ENCODE data around the gene TMEM128. TPM values are rescaled to one million over a fixed set of nuclear protein-coding genes. Genes with fewer than 3 reads are reported as not detected.
A peak's percentile ranks its signal among the peaks of the same experiment; 100 is the strongest.
"Not testable (repeated sequence)": the region's sequence is repeated elsewhere in the genome, so short reads cannot be mapped to it uniquely, and the experiment has no call there.

TMEM128 gene
- total RNA-seq, 1 donor from 2014 or later = 18.9 TPM

DNA sequence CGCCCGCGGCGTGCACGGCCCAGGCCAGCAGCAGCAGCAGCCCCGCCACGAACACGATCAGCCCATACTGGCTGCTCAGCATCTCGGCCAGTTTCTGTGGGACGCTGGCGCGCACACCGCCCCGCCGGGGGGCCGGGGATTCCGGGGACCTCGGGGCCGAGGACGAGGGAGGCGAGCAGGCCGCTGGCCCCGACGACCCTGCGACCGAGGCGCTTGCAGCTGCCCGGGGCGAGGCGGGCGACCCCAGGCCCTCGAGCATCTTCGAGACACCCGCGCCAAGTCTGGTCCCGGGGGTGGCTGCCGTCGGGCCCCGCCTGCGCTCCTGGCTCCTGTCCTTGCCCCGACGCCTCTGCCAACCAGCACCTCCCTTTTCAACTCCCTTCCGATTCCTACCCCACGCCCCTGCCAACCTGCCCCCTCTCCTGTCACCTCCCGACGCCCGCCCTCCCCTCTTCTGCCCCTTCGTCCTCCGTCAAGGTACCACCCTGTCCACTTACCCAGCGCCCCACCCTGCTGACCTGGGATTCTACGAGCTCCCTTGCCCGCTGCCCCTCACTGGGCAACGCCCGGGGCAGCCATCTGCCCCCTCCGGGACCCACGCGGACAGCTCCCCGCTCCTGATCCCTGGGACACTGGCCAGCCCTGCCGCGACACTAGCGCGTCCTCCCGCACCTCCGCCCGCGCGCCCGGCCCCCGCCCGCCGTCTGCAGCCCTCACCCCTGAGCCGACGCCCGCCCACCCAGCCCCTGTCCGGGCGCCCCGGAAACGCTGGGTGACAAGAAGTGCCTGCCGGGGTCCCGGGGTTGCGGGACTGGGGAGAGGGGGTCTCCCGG, 21.2 kb downstream of the TMEM128 start, which contains the start of gene OTOP1:
Gene OTOP1, minus strand, starts transcription at position 324 of the 833 bp plus-strand sequence. Its CDS starts 65 bp downstream, at position 259.
- Mint-ChIP-seq H3K9me3 (ENCODE audit: low read depth) (peaks cover 2% of the 10 kb centered on the region), H3K36me3 (ENCODE audit: low read depth) (peaks cover 5% of the 10 kb centered on the region), H3K27ac (ENCODE audit: unreplicated experiment) (no peak within 1 kb of the TSS), H3K27me3 (ENCODE audit: low read depth) (peaks cover 51% of the 10 kb centered on the region), H3K4me3 (ENCODE audit: unreplicated experiment) (peak within 1 kb of the TSS; percentile 54), H3K4me1 (ENCODE audit: low read depth) (no peaks in the 10 kb centered on the region)
- TF ChIP-seq, protein P1, sequence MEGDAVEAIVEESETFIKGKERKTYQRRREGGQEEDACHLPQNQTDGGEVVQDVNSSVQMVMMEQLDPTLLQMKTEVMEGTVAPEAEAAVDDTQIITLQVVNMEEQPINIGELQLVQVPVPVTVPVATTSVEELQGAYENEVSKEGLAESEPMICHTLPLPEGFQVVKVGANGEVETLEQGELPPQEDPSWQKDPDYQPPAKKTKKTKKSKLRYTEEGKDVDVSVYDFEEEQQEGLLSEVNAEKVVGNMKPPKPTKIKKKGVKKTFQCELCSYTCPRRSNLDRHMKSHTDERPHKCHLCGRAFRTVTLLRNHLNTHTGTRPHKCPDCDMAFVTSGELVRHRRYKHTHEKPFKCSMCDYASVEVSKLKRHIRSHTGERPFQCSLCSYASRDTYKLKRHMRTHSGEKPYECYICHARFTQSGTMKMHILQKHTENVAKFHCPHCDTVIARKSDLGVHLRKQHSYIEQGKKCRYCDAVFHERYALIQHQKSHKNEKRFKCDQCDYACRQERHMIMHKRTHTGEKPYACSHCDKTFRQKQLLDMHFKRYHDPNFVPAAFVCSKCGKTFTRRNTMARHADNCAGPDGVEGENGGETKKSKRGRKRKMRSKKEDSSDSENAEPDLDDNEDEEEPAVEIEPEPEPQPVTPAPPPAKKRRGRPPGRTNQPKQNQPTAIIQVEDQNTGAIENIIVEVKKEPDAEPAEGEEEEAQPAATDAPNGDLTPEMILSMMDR (IDR thresholded peaks at IDR 0.05) = no peak
- DNase-seq (ENCODE audit: low spot score) = peak; percentile 93

DNA sequence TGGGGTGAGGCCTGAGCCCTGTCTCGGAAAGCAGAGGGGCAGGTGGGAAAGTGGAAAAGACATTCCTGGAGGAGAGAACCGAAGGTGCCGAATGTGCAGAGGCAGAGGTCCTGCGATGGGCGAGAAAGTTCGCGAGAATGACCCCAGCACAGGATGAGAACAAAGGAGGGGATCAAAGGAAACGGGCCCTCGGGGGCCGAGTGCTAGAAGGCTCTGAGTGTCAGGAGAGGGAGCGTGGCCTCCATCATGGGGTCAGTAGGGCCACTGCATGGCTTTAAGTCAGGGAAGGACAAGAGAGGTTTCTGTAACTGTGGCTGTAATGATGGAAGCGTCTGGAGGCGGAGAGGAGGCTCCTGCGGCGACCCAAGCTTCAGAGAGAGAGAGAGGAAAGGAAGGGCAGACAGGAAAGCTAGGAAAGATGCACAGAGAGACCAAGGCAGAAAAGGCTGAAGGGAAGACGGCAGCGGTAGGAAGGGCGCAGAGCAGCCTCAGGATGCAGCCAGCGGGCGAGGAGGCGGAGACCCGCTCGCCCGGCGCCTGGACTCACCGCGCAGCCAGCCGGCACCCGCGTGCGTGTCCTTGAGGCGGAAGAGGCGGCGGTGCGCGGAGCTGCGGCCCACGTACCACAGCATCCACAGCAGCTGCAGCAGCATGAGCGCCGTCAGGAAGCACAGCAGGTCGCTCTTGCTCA, 22.0 kb downstream of the TMEM128 start:
- Mint-ChIP-seq H3K4me1 (ENCODE audit: low read depth) (no peaks in the 10 kb centered on the region), H3K27ac (ENCODE audit: unreplicated experiment) (no peak overlapping the region), H3K4me3 (ENCODE audit: unreplicated experiment) (peak overlapping the region; percentile 54), H3K27me3 (ENCODE audit: low read depth) (peaks cover 56% of the 10 kb centered on the region), H3K9me3 (ENCODE audit: low read depth) (no peaks in the 10 kb centered on the region), H3K36me3 (ENCODE audit: low read depth) (peaks cover 5% of the 10 kb centered on the region)
- DNase-seq (ENCODE audit: low spot score) = no peak
- TF ChIP-seq, protein P1 (IDR thresholded peaks at IDR 0.05) = no peak

DNA sequence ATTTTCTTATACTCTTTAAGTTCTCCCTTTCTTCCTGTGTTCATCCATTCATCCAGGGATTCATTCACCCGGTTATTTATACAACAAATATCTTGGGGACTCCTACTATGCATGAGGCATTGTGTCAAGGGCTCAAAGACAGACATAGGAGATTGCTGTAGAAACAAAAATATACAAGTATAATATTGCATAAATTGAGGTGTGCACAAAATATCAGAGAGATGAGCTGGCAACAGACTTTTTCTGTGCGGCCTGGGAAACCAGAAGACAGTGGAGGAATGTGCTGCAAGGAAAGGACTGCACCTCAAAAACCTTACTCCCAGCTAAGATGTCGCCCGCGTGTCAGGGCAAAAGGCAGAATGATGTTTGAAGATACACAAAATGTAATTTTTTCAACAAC, 30.9 kb downstream of the TMEM128 start:
- TF ChIP-seq, protein P1 (IDR thresholded peaks at IDR 0.05) = no peak
- H3K36me3 Mint-ChIP-seq (ENCODE audit: low read depth) = no peaks in the 10 kb centered on the region
- H3K4me1 Mint-ChIP-seq (ENCODE audit: low read depth) = peaks cover 10% of the 10 kb centered on the region
- H3K27ac Mint-ChIP-seq (ENCODE audit: unreplicated experiment) = no peak overlapping the region
- H3K27me3 Mint-ChIP-seq (ENCODE audit: low read depth) = peaks cover 22% of the 10 kb centered on the region
- H3K9me3 Mint-ChIP-seq (ENCODE audit: low read depth) = no peaks in the 10 kb centered on the region
- no peak overlapping the region for H3K4me3 Mint-ChIP-seq (ENCODE audit: unreplicated experiment)
- no peak for DNase-seq (ENCODE audit: low spot score)

DNA sequence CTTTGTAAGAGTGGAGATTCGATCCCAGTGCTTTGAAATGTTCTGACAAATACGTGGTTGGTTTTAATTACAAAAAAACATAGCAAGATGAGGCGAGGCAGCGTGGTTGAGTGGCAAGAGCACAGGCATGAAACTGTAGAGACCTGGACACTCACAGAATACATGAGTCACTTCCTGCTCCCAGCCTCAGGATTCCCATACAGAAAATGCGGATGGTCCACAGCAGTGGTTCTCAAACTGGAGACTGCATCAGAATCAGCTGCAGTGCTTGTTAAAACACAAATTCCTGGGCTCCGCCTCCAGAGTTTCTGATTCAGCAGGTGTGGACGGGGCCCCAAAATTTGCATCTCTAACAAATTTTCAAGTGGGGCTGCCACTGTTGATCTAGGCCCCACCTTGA, 31.4 kb downstream of the TMEM128 start:
- no peak for DNase-seq (ENCODE audit: low spot score)
- Mint-ChIP-seq H3K27me3 (ENCODE audit: low read depth) (peaks cover 21% of the 10 kb centered on the region), H3K4me1 (ENCODE audit: low read depth) (peaks cover 10% of the 10 kb centered on the region), H3K4me3 (ENCODE audit: unreplicated experiment) (no peak overlapping the region), H3K27ac (ENCODE audit: unreplicated experiment) (no peak overlapping the region), H3K36me3 (ENCODE audit: low read depth) (no peaks in the 10 kb centered on the region), H3K9me3 (ENCODE audit: low read depth) (no peaks in the 10 kb centered on the region)
- TF ChIP-seq, protein P1 (IDR thresholded peaks at IDR 0.05) = no peak

DNA sequence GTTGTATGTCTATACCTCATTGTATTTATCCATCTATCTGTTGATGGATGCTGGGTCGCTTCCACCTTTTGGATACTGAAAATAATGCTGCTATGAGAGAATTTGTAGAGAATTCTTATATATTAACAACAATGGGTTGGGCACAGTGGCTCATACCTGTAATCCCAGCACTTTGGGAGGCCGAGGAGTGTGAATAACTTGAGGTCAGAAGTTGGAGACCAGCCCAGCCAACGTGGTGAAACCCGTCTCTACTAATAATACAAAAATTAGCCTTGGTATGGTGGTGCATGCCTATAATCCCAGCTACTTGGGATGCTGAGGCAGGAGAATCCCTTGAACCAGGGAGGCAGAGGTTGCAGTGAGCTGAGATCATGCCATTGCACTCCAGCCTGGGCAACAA, 34.3 kb downstream of the TMEM128 start:
- H3K27ac Mint-ChIP-seq (ENCODE audit: unreplicated experiment); H3K36me3 Mint-ChIP-seq (ENCODE audit: low read depth); H3K4me3 Mint-ChIP-seq (ENCODE audit: unreplicated experiment); DNase-seq (ENCODE audit: low spot score); H3K9me3 Mint-ChIP-seq (ENCODE audit: low read depth): not testable (repeated sequence)
- Mint-ChIP-seq H3K27me3 (ENCODE audit: low read depth) (peaks cover 23% of the 10 kb centered on the region), H3K4me1 (ENCODE audit: low read depth) (peaks cover 10% of the 10 kb centered on the region)
